ENCODE measurements around the gene ARL16.

GRCh38 chr17:81714412-81715106 is 31.0 kb upstream of the ARL16 start:
- TF ChIP-seq EZH2 (IDR thresholded peaks at IDR 0.05) (no peak), ZNF274 (IDR thresholded peaks at IDR 0.05; ENCODE audit: low read depth, low read length) (no peak), CTCF (IDR thresholded peaks at IDR 0.05 in 2 of 3, conservative IDR thresholded peaks at IDR 0.05 in 1 of 3; ENCODE audit: borderline replicate concordance in 1 of 3, insufficient read depth in 1 of 3, low read depth in 2 of 3, low read length in 2 of 3) (no peak), POLR2AphosphoS5 (IDR thresholded peaks at IDR 0.05; ENCODE audit: low read depth, low read length) (no peak), SRF (IDR thresholded peaks at IDR 0.05; ENCODE audit: low read depth) (no peak)
